GM21381 (cell line): ENCODE results near the gene VMP1.
"Not testable (repeated sequence)": the region's sequence is repeated elsewhere in the genome, so short reads cannot be mapped to it uniquely, and the experiment has no call there.

Experiments
- ATAC-seq: cut with Tn5 transposase; IDR thresholded peaks from one replicate; pipeline ENCODE4 v1.9.1; 2021; ENCODE audit warnings: mild to moderate bottlenecking, moderate library complexity; ENCODE audit not compliant: unreplicated experiment

The VMP1 gene

DNA sequence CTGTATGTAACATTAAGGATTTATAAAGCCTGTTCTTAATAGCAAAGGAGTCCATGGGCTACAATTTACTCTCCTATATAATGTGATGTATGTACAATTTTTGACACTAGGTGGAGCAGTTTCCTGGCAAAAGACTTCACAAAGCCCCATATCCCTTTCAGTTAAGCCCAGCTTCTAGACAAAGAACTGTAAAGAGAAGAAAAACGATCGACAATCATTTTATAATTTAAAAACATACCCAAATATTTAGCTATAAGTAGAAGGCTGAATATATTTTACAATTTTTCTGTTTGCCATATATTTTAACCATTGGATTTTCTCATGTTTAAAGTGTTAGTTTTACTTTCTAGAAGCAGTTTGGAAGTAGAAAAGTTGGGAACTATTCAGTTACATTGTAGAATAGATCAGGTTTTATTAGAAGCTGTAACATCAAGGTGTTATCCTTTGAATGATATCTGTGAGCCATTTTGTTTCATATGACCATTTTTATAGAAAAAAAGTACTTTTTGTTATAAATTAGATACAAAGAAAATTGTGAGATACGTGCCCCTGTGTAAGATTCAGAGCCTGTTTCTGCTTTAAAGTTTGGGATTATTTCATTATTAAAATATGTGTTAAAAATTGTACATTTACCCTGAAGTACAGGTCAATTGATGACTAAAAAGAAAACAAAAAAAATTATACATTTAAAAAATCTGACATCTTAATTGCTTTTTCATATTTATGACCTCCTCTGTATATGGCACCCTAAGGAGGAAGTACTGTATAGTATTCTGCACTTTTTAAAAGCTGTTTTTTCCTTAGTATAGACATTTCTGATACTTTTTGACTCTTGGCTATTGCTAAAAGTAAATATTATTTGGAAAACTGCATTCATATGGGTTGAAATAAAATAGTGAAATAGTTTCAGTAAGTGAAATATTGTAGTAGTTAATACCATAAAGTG lies 46.3 kb downstream of the VMP1 start:
- ATAC-seq, result no peak

DNA sequence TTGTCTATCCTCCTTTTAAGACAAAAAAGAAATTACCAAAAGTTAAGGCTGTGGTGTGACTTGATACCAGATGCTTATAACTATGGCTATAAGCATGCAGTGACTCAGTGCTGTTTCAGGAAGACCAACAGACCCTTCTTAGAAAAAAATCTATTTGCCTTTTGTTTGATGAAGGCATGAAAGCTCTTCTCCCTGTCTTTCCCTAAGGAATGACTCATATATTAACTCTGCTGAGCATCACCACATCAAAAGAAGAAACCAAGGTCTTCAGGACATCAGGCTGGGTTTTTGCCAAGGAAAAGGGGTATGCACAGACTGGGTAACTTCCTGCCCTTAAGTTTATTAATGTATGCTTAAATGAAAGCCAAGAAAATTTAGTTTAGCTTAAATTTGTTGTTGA lies 47.1 kb downstream of the VMP1 start:
- ATAC-seq, result no peak

GRCh38 chr17:59755069-59755468 lies 47.6 kb downstream of the VMP1 start:
- not testable (repeated sequence) for ATAC-seq

DNA sequence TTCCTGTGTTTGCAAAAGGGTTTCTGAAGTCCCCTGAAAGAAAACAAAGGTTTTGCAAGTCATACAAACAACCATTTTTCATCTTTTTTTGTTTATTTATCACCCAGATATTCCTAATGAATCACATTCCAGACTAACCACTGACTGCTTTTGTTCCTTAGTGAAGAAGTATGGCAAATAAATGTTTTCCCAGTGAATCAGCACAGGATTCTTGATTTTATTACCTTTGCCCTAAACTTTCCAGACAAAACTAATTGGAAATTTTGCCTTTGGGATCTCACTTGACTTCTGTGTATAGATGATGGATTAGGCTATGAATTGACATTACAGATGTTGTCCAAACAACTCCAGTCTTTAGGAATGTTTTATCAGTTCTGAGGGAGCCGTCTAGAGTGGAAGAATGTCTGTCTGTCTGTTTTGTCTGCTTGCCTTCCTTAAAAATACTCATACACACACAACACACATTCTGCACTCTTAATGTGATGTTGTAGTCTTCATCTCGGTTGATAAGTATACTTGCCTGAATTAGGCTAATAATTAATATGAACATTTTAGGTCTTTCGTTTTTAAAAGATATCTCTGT lies 48.9 kb downstream of the VMP1 start:
- ATAC-seq, result no peak

DNA sequence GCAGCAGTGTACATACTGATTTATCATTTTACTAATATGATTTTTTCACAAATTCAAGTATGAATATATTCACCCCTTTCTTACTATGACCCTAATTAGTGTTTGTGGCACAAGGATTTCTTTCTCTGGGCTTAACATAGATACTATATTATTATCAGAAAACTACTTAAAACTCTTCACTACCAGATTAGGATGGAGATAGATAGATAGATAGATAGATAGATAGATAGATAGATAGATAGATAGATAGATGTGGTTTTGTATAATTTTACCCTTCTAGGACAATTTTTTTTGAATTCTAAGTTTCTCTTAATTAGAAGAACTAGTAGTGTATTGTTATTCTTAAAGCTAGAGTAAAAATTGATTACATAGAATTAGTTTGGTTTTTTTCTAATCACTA lies 49.6 kb downstream of the VMP1 start:
- no peak for ATAC-seq

DNA sequence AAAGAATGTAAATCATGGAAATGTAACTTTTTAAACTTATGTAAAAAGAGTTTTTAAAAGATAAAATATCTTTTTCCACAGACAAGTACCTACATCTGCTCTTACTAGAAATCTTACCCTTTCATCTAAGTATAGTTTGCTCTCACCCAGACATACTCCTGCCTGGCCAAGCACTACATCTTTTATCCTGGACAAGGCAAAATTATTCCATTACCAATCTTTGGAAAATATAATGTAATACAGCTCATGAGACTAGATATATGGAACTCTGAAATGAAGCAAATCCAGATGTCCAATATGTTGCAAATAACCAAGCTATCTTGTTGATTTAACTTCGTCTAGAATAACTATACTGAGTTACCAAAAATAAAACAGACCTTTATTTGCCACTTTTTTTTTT lies 50.0 kb downstream of the VMP1 start:
- no peak for ATAC-seq

DNA sequence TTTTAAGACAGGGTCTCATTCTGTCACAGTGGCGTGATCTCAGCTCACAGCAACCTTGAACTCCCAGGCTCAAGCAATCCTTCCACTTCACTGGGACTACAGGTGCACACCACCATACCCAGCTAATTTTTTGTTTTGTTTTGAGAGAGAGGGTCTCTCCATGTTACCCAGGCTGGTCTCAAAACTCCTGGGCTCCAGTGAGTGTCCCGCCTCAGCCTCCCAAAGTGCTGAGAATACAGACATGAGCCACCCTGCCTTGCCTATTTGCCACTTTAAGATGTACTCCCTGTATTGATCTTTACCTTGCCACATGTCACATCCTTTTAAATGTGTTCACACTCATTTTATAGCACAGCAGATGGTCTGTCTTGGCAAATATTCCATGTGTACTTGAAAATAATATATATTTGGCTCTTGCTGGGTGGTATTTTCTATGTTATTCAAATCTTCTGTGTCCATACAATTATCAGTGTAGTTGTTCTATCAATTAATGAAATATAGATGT lies 50.5 kb downstream of the VMP1 start:
- no peak for ATAC-seq

DNA sequence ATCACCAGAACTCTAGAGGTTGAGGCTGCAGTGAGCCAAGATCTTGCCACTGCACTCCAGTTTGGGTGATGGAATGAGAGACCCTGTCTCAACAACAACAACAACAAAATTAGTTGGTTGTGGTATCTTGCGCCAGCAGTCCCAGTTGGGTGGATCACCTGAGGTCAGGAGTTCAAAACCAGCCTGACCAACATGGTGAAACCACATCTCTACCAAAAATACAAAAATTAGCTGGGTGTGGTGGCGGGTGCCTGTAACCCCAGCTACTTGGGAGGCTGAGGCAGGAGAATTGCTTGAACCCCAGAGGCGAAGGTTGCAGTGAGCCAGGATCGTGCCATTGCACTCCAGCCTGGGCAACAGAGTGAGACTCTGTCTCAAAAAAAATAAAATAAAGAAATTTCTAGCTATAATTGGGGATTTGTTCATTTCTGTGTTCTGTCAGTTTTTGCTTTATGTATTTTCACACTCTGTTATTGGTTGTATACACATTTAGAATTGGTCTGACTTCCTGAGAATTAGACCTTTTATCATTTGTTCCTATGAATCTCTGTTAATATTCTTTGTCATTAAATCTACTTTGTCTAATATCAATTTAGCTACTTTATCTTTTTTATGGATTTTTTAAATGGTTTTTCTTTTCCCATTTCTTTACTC lies 51.7 kb downstream of the VMP1 start:
- ATAC-seq, result not testable (repeated sequence)

DNA sequence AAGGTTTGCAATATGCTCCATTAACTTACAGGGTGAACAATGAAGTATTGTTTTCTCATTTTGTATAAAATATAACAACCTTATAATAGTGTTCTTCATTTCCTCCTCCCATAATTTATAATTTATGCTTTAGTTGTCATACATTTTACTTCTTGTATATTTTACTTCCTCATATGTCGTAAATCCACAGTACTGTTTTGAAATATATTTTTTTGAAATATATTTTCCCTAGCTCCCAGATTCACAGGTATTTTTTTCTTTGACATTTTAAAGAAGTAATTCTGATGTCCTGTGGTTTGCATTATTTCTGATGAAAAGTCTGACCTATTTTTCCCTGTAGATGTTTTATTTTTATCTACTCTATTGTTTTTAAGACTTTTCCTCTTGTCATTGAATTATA lies 52.7 kb downstream of the VMP1 start:
- ATAC-seq, result no peak

- no peak for ATAC-seq
Observed at GRCh38 chr17:59761385-59762048, 54.1 kb downstream of the VMP1 start.

- ATAC-seq, result no peak
Observed at GRCh38 chr17:59762049-59762823, 54.8 kb downstream of the VMP1 start.

DNA sequence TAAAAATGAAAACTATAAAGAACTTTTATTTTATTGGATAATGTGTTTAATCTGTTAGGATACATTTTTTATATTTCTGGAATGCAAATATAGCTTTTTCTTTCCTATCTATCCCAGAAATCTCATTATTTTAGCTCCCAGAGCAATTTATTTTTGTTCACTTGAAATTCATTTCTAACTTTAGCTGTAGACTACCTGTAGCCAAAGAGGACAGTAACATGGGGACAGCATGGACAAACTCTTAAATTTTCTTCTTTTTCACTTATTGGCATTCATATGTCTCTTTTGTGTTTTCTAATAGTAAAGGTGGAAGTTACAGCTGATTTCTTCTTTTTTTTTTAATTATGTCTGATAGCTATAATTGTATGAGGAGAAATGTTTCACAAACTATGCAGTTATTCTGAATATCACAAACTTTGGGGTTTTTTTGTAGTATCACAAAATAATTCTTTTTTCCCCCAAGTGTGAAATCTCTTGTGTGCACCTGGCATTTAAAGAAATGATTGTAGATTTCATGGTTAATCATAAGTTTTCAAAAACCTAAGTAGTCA lies 55.4 kb downstream of the VMP1 start:
- no peak for ATAC-seq

DNA sequence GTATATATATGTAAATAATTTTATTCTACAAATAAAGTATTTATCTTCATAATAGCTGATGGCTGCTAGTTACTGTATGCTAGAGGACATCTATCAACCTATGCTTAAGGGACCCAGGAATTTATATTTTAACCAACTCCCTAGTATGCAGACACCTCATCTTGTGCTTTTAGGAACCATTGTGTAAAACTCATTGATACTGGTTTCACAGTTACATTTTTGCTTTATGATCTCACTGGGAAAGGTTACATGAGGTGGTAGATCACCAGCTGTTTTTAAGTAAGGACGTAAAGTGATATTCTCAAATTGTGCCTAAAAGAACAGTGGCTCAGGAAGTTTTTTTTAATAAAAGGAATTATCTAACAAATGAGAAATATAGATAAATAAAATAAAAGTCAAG lies 56.4 kb downstream of the VMP1 start:
- no peak for ATAC-seq

- no peak for ATAC-seq
Observed at GRCh38 chr17:59764292-59764741, 56.9 kb downstream of the VMP1 start.

- ATAC-seq, result no peak
Observed at GRCh38 chr17:59765038-59765437, 57.6 kb downstream of the VMP1 start.

DNA sequence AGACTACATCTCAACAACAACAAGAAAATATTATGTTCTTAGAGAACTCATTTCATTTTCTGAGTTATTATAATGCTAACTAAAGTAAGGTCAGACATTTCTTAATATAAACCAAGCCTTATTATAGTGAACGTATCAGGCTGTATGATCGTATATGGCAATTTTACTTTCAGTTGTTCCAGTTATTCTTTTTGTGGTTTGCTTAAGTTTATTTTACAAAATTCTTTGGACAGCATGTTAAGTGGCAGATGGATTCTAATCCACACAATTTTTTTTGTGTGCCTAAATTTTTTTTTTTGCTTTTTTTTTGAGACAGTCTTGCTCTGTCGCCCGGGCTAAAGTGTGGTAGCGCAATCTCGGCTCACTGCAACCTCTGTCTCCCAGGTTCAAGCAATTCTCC lies 59.0 kb downstream of the VMP1 start:
- no peak for ATAC-seq

GRCh38 chr17:59767176-59767575 lies 59.7 kb downstream of the VMP1 start:
- ATAC-seq, result no peak

GRCh38 chr17:59769887-59770286 lies 62.4 kb downstream of the VMP1 start:
- ATAC-seq, result no peak

- ATAC-seq, result no peak
Observed at GRCh38 chr17:59771093-59771492, 63.6 kb downstream of the VMP1 start.

GRCh38 chr17:59775786-59776350 lies 68.4 kb downstream of the VMP1 start:
- no peak for ATAC-seq
